COLO829 (cell line): Measurements from ENCODE around the gene MAU2.
A peak's percentile ranks its signal among the peaks of the same experiment; 100 is the strongest.

Experiments used
- DNase-seq: peaks from one replicate; pipeline ENCODE4 v3.0.0; 2012; ENCODE audit warnings: low spot score

Gene MAU2

DNA sequence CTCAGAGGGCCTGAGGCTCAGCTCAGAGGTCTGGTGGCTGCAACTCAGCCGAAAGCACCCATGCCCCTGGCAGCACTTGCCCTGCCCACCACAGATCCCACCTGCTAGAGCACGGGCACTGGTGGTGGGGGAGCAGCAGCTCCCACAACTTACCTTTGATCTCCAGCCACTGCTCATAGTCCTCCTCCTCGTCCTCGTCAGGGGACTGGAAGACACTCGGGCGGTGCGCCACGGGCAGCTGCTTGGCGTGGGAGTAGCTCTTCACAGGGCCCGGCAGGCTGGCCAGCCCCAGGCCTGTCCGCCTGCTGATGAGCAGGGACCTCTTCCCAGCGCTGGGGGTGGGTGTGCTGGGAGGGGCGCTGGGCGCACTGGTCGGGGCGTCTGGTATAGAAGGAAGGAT is 14.9 kb upstream of the MAU2 start:
- DNase-seq: no peak

DNA sequence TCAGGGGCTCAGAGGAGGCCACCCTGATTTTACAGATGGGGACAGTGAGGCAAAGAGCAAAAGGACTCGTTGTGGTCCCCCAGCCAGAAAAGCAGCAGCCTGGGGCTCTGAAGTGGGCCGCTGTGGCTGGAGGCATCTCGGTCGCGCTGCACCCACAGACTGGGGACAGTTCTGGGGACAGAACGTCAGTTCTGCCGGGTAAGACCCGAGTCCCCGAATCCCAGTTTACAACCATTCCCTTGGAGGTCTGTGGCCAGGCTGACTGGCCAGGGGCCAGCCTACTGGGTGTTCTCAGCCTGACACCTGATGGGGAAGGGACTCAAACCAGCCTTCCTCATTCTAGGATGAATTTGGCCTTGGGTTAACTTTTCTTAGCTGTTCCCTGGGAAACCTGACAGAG is 14.4 kb upstream of the MAU2 start:
- no peak for DNase-seq

DNA sequence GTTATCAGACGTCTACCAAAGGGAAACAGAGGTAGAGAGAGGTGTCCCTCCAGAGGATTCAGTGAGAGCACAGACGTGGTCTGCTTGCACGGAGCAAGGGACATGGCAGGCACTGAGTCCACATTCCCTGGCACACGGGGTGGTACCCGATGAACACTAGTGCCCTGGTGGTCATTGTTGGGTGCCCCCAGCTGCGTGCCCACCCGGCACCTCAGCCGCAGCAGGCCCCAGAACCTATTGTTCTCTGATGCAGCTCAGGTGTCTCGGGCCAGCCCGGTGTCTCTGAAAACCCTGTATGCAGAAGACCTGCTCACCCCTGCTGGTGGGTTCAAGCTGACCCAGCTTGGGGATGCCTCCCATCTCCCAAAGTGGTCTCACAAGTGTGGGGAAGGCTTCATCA is 12.3 kb upstream of the MAU2 start:
- DNase-seq: no peak

DNA sequence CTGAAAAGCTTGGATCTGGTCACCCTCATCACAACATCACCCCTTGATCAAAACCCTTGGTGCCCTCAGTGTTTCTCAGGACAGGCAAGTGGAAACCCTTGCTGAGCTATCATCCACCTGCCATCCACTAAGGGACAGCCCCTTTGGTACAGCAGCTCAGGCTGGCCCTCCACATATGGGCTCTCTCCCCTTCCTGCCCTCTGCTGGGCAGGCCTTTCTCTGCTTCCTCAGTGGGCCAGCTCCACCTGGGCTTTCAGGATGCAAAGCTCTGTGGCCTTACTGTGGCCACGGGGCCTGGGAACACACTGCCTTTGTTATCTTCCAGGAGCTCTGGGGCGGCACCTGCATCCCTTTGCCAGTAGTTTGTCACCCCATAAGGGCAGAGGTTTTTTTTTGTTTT is 5.2 kb upstream of the MAU2 start:
- DNase-seq: no peak

DNA sequence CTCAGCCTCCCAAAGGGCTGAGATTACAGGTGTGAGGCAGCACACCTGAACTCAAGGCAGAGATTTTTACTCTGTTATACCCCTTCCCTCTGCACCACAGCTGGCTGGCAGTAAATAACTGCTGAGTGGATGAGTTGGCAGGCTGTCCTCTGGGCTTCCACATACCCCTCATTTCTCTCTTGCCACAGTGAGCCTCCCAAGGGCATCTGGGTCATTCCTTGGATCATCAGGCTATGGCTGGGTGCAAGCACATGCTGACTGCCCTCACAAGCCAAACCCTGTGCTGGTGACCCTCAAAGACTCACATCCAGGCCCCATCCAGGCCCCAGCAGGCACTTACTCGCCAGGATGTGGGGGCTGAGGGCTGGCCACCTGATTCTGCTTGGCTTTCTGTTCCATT is 4.5 kb upstream of the MAU2 start:
- DNase-seq: no peak

DNA sequence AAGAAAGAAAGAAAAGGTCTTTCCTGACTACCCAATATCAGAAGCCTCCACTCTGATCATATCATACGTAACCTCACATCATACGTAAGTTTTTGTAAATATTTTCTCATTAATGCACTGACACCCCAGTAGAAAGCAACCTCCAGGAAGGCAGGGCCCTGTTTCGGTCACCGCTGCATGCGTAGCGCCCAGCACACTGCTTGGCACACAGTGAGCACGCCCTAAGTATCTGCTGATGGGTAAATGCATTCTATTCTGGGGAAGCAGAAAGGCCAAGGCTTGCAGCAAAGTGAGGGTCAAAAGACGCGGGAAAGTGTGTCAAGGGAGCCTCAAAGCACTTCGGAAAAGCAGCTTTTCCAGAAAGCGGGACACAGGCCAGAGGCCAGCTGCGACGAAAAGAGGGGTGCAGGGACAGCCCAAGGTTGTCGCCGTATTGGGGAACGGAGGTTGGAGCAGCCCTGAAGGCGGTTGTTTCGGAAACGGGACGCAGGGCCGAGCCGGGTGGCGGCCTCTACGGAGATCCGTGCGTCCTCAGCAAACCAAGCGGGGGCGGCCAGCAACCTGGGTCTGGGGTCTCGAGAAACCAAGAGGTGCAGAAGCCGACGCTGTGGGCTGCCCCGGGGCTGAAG is 783 bp upstream of the MAU2 start:
- no peak for DNase-seq

DNA sequence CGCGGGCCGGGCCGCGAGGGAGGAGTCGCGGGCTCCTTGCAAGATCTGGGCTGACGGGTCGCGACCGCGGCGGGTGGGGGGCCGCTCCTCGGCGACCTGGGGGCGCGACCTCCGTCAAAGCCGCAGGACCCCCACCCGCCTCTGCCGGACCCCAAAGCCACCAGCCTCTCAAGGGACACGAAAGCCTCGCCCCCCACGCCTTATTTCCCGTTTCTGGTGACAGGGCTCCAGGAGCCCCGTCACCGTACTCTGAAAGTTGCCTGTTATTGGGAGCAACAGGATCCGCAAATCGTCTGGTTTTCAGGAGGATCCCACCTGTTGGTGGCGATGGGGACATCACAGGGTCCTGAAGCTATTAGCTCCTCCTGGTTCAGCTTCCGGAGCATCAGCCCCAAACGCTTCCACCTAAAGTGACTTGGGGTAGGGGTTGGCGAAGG is 530 bp downstream of the MAU2 start:
- DNase-seq: no peak

DNA sequence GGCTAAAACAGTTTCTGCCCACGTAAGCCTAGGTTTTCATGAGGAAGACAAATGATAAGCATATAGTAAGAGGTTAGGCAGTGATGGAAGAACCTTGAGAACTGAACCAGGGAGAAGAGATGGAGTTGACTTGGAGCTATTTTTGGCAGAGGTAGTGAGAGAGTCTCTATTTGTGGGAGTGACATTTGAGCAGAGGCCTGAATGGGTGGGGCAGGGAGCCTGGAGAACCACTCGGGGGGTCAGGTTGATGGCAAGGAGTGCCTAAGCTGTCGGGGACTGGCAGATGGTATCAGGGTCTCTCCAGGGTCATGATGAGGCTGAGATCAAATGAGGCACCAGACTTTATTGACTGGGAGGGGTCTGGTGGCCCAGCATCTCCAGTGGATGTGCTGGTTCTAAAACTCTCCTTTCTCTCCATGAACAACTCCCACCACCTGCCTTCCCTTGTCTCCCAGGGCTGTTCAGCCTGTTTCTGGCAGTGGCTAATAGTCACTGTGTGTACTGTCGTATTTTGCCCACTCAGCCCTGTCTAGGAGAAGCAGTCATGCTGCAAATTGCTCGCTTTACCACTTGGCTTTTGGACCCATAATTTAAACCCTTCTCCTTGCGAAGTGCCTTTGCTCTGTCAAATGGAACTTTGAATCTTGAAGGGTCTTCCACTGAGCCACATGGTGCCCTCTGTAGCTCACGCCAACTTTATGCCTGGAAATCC is 3.6 kb downstream of the MAU2 start:
- no peak for DNase-seq

DNA sequence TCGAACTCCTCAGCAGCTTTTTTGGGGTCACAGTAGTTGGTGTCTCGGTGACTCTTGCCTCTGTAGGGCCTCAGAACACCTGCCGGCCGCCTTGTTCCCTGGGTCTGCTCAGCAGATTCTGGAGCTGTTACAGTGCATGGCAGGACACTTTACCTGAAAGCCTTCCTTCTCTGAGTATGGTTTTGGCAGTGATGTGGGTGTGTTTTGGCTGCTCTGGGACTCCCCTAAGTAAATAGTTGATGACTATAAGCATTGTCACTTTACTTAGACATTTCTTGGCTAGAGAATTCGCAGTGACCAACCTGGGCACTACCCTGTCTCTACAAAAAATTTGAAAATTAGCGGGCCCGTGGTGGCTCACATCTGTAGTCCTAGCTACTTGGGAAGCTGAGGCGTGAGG is 7.0 kb downstream of the MAU2 start:
- no peak for DNase-seq

DNA sequence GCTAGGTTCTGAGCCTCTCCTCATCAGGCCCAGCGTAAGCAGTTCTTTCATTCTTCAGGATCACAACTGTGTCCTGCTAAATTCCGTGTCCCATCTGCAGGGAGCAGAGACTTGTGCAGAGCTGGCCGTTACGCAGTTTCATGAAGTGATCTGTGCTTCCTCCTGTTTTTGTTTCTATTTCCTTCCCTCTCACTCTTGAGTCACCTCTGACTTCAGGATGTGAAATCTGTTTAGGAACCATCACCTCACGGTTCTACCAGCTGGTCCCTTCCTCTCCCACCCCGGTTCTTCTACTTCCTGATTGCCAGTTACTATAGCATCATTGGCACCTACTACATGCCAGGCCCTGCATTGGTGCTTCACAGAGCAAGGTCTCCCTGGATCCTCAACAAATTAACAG is 8.5 kb downstream of the MAU2 start:
- DNase-seq: no peak

DNA sequence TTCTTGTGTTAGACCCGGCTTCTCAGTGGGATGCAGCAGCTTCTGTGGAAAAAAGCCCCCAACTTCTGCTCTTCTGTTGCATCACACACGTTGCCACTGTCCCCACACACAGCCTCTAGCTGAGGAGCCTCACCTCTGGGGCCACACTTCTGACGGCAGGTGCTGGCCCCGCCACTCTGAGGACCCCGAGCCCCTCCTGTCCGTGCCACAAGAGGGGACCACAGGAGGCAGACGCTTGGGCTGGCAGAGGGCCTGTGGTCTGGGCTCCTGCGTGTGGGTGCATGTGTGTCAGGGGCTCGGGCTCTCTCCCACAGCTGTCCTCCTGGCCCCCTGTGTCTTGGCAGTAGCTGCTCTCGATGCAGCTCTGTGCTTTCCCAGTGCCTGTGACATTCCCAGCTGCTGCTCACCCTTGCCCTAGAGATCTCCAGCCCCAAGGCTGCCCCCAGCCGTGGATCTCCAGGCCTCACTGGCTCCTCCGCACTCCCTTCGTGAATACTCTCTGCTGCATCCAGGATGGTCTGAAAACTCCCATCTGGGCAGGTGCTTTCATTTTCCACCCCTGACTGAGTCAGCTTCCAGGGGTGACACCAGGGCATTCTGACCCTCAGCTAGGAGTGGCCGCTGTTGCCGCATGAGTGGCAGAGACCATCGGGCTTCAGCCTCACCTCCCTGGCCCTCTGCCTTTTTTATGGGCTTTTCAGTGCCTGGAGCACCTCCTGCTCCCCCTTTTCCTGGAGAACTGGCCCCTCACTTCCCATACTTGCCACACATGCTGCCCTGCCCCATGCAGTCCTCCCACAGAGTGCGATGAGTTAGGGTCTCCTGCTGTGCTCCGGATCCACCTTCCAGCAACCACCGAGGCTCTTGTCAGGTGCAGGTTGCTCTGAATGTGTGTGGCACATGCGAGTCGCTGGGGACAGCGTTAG is 13.7 kb downstream of the MAU2 start:
- DNase-seq: no peak

DNA sequence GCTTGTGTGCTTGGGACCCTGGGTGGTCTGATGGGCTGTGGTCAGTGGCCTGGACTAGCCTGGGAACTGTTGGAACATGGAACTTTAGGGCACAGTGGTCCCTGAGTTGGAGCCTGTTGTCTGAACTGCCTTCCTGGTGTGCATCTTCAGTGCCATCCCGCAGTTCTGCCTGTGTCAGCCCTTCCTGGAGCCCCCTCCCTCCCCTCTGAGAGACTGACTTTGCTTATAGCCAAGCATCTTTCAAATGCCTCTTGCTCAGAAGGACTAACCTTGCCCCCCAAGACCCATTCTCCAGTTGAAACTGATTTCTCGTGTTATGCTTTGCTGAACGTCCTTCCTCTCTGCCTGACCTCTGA is 14.3 kb downstream of the MAU2 start:
- no peak for DNase-seq

DNA sequence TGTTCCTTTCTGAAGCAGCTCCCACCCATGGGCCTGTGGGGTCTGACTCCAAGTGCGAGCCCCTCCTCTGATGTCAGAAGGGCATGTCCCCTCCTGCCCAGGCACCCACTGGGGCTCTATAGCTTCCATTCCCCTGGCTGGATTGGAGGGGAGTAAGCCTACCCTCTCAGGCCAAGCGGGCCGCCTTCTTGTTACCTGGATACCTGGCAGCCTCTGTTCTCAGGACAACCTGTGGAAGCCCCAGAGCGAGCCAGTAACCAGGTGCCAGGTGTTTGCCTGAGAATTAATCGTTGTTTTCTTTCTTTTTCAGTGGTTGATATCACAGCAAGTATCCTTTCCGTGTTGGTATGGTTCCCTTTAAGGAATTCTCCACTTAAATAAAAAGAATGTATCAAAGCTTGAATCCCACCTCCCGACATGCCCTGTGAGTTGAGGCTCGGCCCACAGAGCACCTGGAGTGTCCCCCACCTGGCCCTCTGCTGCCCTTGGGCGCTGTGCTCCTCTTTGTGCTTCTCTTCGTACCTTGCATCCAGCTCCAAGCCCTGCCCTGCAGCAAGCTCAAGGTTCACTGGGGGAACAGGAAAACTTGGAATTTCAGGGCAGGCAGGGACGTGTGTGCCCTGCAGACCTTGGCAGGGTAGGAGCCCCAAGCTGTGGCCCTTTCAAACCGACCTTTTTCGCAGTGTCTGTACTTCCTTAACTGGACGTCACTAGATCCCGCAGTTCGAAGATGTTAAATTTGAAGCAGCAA is 15.0 kb downstream of the MAU2 start:
- DNase-seq: no peak

DNA sequence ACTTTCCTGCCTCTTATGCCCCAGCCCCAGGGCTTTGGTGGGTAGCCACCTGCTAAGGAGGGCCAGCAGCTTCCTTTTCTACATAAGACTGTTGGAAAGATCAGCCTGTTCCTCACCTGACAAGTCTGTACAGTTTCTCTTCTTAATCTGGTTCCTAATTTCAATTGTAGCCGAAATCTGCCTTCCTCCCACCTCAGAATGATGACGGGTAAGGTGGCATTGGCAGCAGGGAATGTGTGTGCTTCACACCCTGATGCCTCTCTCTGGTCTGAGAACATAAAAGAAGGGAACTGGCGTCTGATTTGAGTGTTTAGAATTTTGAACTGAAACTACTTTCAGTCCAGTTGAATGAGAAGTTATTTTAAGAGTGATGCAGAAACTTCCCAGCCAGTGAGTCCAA is 16.0 kb downstream of the MAU2 start:
- DNase-seq: no peak

DNA sequence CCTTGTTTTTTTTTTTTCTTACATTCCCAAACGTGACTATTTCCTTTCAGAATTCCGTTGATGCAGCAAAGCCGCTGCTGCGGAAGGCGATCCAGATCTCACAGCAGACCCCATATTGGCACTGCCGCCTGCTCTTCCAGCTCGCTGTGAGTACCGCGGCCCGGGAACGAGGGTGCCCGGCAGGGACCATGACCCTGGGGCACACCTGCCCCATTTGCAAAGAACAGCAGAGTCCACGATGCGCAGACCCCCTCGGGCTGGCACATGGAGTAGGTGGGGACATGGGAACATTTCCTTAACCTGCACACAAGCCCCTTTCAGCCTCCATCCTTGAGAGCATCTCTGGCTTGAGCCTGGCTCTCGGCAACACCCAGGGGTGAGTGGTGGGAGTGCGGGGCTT is 16.5 kb downstream of the MAU2 start:
- no peak for DNase-seq

DNA sequence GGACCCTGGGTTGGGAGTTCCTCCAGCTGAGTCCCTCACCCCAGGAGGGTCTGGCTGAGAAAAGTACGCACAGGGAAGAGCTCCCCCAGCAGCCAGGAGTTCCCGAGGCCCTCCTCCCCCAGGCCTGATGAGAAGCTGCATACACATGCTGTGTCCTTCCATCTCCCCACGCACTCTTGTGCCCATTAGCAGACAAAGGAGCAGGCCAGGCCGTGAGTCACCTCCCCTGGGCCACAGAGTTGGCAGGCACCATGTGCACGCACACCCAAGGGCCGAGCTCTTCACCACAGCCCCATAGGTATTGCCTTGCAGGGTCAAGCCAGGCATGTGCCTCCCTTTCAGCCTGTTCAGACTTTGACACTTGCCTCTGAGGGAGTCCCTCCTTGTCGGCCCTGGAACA is 17.5 kb downstream of the MAU2 start:
- no peak for DNase-seq

DNA sequence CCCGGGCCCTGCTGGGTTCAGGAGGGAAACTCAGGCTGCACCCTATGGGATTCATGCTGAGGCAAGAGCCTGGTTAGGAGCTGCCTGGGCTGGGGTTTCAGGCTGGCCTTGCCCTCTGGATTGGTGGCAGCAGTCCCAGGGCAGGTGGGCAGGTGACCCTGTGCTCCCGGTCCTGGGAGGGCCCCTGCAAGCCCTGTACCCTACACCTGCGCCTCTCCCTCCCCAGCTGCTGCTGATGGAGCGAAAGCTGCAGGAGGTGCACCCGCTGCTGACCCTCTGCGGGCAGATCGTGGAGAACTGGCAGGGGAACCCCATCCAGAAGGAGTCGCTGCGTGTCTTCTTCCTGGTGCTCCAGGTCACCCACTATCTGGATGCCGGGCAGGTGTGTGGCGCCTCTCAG is 20.4 kb downstream of the MAU2 start:
- DNase-seq: no peak

DNA sequence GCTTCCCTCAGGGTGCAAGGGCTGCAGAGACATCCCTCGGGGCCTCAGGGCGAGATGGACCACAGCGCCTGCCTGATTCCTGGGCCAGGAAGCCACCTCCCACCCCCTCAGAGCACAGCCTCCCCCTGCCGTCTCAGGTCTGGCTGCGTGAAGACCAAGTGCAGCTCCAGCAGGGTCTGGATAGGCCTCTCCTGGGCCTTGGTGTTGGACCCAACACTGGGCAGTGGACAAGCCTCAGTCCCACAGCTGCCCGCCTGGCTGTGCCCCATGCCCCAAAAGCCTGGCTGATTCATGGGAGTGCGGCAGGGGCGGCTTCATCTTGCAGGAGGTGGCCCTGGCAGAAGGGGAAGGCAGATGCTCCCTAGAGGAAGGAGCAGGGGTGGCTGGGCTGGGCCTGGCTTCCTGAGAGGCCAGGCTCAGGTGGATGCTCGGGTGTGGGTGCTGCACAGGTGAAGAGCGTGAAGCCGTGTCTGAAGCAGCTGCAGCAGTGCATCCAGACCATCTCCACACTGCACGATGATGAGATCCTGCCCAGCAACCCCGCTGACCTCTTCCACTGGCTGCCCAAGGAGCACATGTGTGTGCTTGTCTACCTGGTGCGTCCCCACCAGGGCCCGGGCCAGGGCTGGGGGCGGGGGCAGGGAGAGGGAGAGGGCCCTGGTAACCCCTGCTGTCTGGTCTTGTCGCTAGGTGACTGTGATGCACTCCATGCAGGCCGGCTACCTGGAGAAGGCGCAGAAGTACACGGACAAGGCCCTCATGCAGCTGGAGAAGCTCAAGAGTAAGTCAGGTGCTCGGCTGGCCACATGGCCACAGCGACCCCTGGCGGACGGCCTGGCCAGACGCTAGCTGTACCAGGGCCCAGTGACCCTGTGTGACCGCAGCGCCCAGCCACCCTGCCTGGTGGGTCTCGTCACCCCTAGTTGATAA is 21.7 kb downstream of the MAU2 start:
- peak; percentile 68 for DNase-seq

DNA sequence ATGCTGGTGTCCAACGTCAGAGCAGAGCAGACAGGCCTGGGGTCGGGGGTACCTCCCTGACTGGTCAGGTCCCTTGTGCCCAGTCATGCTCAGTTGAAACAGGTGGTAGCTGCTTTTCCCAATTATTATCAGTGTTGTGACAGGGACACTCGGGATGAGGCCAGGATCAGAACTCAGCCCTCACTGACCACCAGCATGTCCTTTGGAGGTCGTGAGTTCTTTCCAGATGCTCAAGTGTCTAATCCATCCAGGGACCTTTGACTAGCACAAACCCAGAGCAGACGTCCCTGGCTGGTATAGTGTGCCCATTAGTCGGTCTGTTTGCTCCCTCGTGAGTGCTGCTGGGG is 22.4 kb downstream of the MAU2 start:
- DNase-seq: no peak

DNA sequence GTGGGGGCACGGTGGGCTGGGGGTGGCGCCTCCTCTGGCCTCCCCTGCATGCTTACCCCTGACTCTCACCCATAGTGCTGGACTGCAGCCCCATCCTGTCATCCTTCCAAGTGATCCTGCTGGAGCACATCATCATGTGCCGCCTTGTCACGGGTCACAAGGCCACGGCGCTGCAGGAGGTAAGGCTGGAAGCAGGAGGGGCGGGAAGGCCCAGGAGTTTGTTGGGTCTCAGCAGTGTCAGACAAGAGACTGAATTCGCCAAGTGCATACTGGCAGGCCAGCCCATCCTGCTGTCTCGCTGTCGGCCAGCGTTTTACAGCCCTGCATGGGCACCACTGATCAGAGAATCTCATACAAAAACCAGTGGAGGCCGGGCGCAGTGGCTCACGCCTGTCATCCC is 23.1 kb downstream of the MAU2 start:
- DNase-seq: no peak

DNA sequence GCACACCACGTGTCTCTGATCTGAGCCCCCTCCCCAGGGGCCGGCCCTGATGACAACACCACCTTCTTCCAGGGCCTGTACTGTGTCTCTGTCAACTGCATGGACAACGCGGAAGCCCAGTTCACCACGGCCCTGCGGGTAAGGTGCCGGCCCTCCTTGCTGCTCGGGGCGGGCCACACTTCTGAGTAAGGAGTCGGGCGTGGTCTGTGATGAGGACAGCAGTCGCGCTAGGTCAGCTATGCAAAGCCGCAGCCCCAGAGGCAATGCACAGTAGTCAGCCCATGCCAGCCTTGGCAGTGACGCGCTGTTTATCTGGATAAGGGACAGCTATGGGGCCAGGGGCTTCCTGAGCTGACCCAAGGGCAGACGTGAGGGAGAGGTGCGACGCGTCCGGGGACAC is 24.6 kb downstream of the MAU2 start:
- DNase-seq: no peak

DNA sequence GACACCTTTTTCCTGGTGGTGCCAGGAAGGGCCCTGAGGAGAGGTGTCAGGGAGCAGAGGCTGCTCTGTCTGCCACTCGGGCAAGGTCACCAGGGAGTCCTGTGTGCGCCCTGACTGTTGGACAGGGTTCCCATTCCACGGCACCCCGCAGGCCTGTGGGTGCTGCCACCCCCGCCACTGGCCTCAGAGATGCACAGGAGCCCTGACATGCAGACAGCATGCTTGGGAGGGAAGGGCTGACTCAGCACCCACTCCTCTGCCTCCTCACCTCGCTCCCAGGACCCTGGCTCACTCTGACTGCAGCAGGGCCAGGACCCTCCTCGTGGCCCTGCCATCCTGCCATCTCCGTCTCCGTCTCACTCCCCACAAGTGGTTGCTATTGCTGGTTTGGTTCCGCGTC is 25.3 kb downstream of the MAU2 start:
- DNase-seq: no peak
